HG03280 (cell line): ENCODE measurements around the gene RPGRIP1L.
"Not testable (repeated sequence)": the region's sequence is repeated elsewhere in the genome, so short reads cannot be mapped to it uniquely, and the experiment has no call there.

Experiments used
- ATAC-seq: cut with Tn5 transposase; IDR thresholded peaks from one replicate; pipeline ENCODE4 v1.9.1; 2021; ENCODE audit warnings: mild to moderate bottlenecking, moderate library complexity; ENCODE audit not compliant: unreplicated experiment

Gene RPGRIP1L

GRCh38 chr16:53713403-53714204, 9.9 kb upstream of the RPGRIP1L start:
- no peak for ATAC-seq

GRCh38 chr16:53712065-53712464, 8.4 kb upstream of the RPGRIP1L start:
- no peak for ATAC-seq

GRCh38 chr16:53711390-53711789, 7.7 kb upstream of the RPGRIP1L start:
- no peak for ATAC-seq

- ATAC-seq = no peak
Measured at GRCh38 chr16:53708490-53708889, 4.8 kb upstream of the RPGRIP1L start.

GRCh38 chr16:53707671-53708070, 4.0 kb upstream of the RPGRIP1L start:
- no peak for ATAC-seq

- no peak for ATAC-seq
Measured at GRCh38 chr16:53704445-53704813, 770 bp upstream of the RPGRIP1L start.

GRCh38 chr16:53698271-53698670, 5.4 kb downstream of the RPGRIP1L start:
- not testable (repeated sequence) for ATAC-seq

- no peak for ATAC-seq
Measured at GRCh38 chr16:53695070-53695469, 8.6 kb downstream of the RPGRIP1L start.

- no peak for ATAC-seq
Measured at GRCh38 chr16:53693320-53693719, 10.3 kb downstream of the RPGRIP1L start.

- no peak for ATAC-seq
Measured at GRCh38 chr16:53692146-53692545, 11.5 kb downstream of the RPGRIP1L start.

- ATAC-seq = no peak
Measured at GRCh38 chr16:53690771-53691170, 12.9 kb downstream of the RPGRIP1L start.

GRCh38 chr16:53689636-53690035, 14.0 kb downstream of the RPGRIP1L start:
- ATAC-seq = no peak

GRCh38 chr16:53686710-53687109, 16.9 kb downstream of the RPGRIP1L start:
- no peak for ATAC-seq

GRCh38 chr16:53685334-53685733, 18.3 kb downstream of the RPGRIP1L start:
- not testable (repeated sequence) for ATAC-seq

GRCh38 chr16:53681354-53681753, 22.3 kb downstream of the RPGRIP1L start:
- no peak for ATAC-seq

GRCh38 chr16:53680756-53681155, 22.9 kb downstream of the RPGRIP1L start:
- no peak for ATAC-seq

GRCh38 chr16:53678756-53679343, 24.8 kb downstream of the RPGRIP1L start:
- ATAC-seq = no peak

- no peak for ATAC-seq
Measured at GRCh38 chr16:53678155-53678554, 25.5 kb downstream of the RPGRIP1L start.

GRCh38 chr16:53673189-53673588, 30.5 kb downstream of the RPGRIP1L start:
- ATAC-seq = no peak

- ATAC-seq = no peak
Measured at GRCh38 chr16:53672461-53672860, 31.2 kb downstream of the RPGRIP1L start.

- no peak for ATAC-seq
Measured at GRCh38 chr16:53668869-53669268, 34.8 kb downstream of the RPGRIP1L start.

- ATAC-seq = no peak
Measured at GRCh38 chr16:53666786-53667415, 36.8 kb downstream of the RPGRIP1L start.
